Astrocyte (in vitro differentiated cells and primary cell): ENCODE data around the gene SCFD1. TPM values are rescaled to one million over a fixed set of nuclear protein-coding genes. Genes with fewer than 3 reads are reported as not detected.

Experiments
- DNase-seq: peaks from one replicate; pipeline ENCODE4 v3.0.0-alpha.2; 2010; ENCODE audit warnings: low read depth
- FAIRE-seq: peaks from 2 replicates; lab custom pipeline; 2011; peaks lifted over from hg19 to GRCh38; lab: Jason Lieb, UNC
- H2AFZ ChIP-seq: 2 replicates; pipeline ENCODE4 v1.6.0; 2012; ENCODE audit warnings: low read depth, low read length, inconsistent platforms
- H3K27ac ChIP-seq: 2 replicates; pipeline ENCODE4 v1.5.1; 2011; ENCODE audit warnings: low read depth, low read length, inconsistent platforms
- H3K27me3 ChIP-seq: 2 replicates; pipeline ENCODE4 v1.6.0; 2011; ENCODE audit warnings: low read length, inconsistent platforms; ENCODE audit not compliant: insufficient read depth
- H3K36me3 ChIP-seq: 2 replicates; pipeline ENCODE4 v1.5.1; 2011; ENCODE audit warnings: low read length, inconsistent platforms; ENCODE audit not compliant: insufficient read depth
- H3K4me1 ChIP-seq: 2 replicates; pipeline ENCODE4 v1.5.1; 2011; ENCODE audit warnings: low read length, inconsistent platforms; ENCODE audit not compliant: insufficient read depth
- H3K4me2 ChIP-seq: 2 replicates; pipeline ENCODE4 v1.6.0; 2012; ENCODE audit warnings: low read length, inconsistent platforms
- H3K4me3 ChIP-seq: 2 replicates; pipeline ENCODE4 v1.5.1; 2011; ENCODE audit warnings: low read depth, mild to moderate bottlenecking, low read length, inconsistent platforms; ENCODE audit not compliant: insufficient read depth
- H3K79me2 ChIP-seq: 2 replicates; pipeline ENCODE4 v1.6.0; 2012; ENCODE audit warnings: mild to moderate bottlenecking, low read length, inconsistent platforms; ENCODE audit not compliant: insufficient read depth
- H3K9ac ChIP-seq: 2 replicates; pipeline ENCODE4 v1.6.0; 2012; ENCODE audit warnings: mild to moderate bottlenecking, low read length, inconsistent platforms
- H3K9me3 ChIP-seq: 2 replicates; pipeline ENCODE4 v1.5.1; 2012; ENCODE audit warnings: low read depth, mild to moderate bottlenecking, low read length, inconsistent platforms; ENCODE audit not compliant: insufficient read depth
- H4K20me1 ChIP-seq: 2 replicates; pipeline ENCODE4 v1.6.0; 2012; ENCODE audit warnings: low read length, inconsistent platforms; ENCODE audit not compliant: insufficient read depth
- H3K27ac Mint-ChIP-seq: one replicate; pipeline ENCODE4 v1.8.0; 2021; ENCODE audit warnings: mild to moderate bottlenecking, mixed read lengths; ENCODE audit not compliant: unreplicated experiment
- H3K27me3 Mint-ChIP-seq: one replicate; pipeline ENCODE4 v1.8.0; 2021; ENCODE audit warnings: low read depth, mixed read lengths; ENCODE audit not compliant: unreplicated experiment
- H3K36me3 Mint-ChIP-seq: one replicate; pipeline ENCODE4 v1.8.0; 2021; ENCODE audit warnings: low read depth, mixed read lengths; ENCODE audit not compliant: unreplicated experiment
- H3K4me1 Mint-ChIP-seq: one replicate; pipeline ENCODE4 v1.8.0; 2021; ENCODE audit warnings: low read depth, mixed read lengths; ENCODE audit not compliant: unreplicated experiment
- H3K4me3 Mint-ChIP-seq: one replicate; pipeline ENCODE4 v1.8.0; 2021; ENCODE audit warnings: mild to moderate bottlenecking, moderate library complexity, mixed read lengths; ENCODE audit not compliant: unreplicated experiment
- H3K9me3 Mint-ChIP-seq: one replicate; pipeline ENCODE4 v1.8.0; 2021; ENCODE audit warnings: mild to moderate bottlenecking, mixed read lengths; ENCODE audit not compliant: unreplicated experiment
- EZH2 ChIP-seq: IDR thresholded peaks from 2 replicates; pipeline ENCODE4 v1.6.1; 2012; ENCODE audit warnings: mild to moderate bottlenecking, low read length, inconsistent platforms; ENCODE audit not compliant: insufficient read depth
- total RNA-seq: library from RNA; stranded (reverse); gene quantifications from 2 replicates; pipeline ENCODE4 v1.2.1, GENCODE V29; 2021
- TF ChIP-seq, protein P1 (sequence below): IDR thresholded peaks from 2 replicates; pipeline ENCODE4 v1.5.1; 2011; ENCODE audit warnings: low read depth, mild to moderate bottlenecking, inconsistent platforms, low read length, moderate library complexity; ENCODE audit not compliant: insufficient read depth

The SCFD1 gene
- total RNA-seq, 1 donor from 2014 or later: 82.2 TPM

DNA sequence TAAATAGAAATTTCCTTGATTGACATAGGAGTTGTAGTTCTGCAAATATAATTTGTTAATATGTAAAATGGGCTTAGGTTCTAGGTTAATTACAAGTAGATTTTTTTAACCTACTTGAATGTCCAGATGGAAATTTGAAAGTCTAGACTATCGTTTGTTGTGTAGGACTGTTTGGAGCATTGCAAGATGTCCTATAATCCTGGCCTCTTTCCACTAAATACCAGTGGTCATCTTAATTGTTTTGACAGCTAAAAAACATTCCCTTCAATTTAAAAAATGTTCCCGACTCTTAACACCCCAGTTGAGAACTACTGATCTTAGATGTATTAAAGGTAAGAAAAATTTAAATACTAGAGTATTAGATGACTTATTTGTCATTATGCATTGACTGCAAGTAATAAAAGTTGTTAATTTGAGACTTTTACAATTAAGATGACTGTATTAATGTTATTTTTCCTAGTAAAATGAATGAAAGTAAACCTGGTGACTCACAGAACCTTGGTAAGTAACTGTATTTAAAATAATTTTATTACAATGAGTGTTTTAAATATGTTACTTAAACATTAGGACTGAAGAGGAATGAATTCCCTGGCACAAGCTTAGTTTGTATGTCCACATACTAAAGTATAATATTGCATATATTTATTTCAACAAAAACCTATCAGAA lies 41.4 kb upstream of the SCFD1 start:
- Mint-ChIP-seq H3K27me3 (no peaks in the 10 kb centered on the region), H3K4me1 (no peaks in the 10 kb centered on the region), H3K4me3 (no peak overlapping the region), H3K36me3 (peaks cover 5% of the 10 kb centered on the region), H3K27ac (no peak overlapping the region), H3K9me3 (peaks cover 4% of the 10 kb centered on the region)
- H3K27me3 ChIP-seq: no peaks in the 10 kb centered on the region
- TF ChIP-seq, protein P1, sequence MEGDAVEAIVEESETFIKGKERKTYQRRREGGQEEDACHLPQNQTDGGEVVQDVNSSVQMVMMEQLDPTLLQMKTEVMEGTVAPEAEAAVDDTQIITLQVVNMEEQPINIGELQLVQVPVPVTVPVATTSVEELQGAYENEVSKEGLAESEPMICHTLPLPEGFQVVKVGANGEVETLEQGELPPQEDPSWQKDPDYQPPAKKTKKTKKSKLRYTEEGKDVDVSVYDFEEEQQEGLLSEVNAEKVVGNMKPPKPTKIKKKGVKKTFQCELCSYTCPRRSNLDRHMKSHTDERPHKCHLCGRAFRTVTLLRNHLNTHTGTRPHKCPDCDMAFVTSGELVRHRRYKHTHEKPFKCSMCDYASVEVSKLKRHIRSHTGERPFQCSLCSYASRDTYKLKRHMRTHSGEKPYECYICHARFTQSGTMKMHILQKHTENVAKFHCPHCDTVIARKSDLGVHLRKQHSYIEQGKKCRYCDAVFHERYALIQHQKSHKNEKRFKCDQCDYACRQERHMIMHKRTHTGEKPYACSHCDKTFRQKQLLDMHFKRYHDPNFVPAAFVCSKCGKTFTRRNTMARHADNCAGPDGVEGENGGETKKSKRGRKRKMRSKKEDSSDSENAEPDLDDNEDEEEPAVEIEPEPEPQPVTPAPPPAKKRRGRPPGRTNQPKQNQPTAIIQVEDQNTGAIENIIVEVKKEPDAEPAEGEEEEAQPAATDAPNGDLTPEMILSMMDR: no peak
- TF ChIP-seq EZH2: no peak
- FAIRE-seq (no peak), DNase-seq (peak; percentile 29)
- H3K9me3 ChIP-seq: no peaks in the 10 kb centered on the region
- H3K4me1 ChIP-seq: no peaks in the 10 kb centered on the region
- no peak overlapping the region for H3K9ac ChIP-seq
- H3K27ac ChIP-seq: no peak overlapping the region
- peaks cover 3% of the 10 kb centered on the region for H3K36me3 ChIP-seq
- peaks cover 48% of the 10 kb centered on the region for H4K20me1 ChIP-seq
- H3K4me3 ChIP-seq: no peak overlapping the region
- peaks cover 99% of the 10 kb centered on the region for H3K79me2 ChIP-seq
- H2AFZ ChIP-seq: no peak overlapping the region
- no peak overlapping the region for H3K4me2 ChIP-seq

DNA sequence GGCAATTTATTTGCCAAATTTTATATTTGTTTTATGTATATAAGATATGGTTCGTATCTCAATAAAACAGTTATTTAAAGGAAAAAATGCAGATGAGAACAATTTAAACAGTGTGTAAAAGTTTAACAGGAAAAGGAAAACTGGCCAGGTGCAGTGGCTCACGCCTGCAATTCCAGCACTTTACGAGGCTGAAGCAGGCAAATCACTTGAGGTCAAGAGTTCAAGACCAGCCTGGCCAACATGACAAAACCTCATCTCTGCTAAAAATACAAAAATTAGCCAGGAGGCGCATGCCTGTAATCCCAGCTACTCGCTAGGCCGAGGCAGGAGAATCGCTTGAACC lies 40.9 kb upstream of the SCFD1 start:
- H3K9me3 Mint-ChIP-seq: peaks cover 2% of the 10 kb centered on the region
- H3K27me3 ChIP-seq: no peaks in the 10 kb centered on the region
- no peak overlapping the region for H3K4me3 Mint-ChIP-seq
- H2AFZ ChIP-seq: no peak overlapping the region
- peaks cover 2% of the 10 kb centered on the region for H3K36me3 Mint-ChIP-seq
- DNase-seq (no peak), FAIRE-seq (no peak)
- no peak overlapping the region for H3K4me3 ChIP-seq
- no peak for TF ChIP-seq EZH2
- TF ChIP-seq, protein P1: no peak
- no peaks in the 10 kb centered on the region for H3K4me1 Mint-ChIP-seq
- H3K9me3 ChIP-seq: no peaks in the 10 kb centered on the region
- no peaks in the 10 kb centered on the region for H3K4me1 ChIP-seq
- H3K9ac ChIP-seq: no peak overlapping the region
- H4K20me1 ChIP-seq: peaks cover 51% of the 10 kb centered on the region
- peaks cover 3% of the 10 kb centered on the region for H3K36me3 ChIP-seq
- no peaks in the 10 kb centered on the region for H3K27me3 Mint-ChIP-seq
- no peak overlapping the region for H3K27ac ChIP-seq
- no peak overlapping the region for H3K4me2 ChIP-seq
- H3K79me2 ChIP-seq: peaks cover 99% of the 10 kb centered on the region
- H3K27ac Mint-ChIP-seq: no peak overlapping the region

DNA sequence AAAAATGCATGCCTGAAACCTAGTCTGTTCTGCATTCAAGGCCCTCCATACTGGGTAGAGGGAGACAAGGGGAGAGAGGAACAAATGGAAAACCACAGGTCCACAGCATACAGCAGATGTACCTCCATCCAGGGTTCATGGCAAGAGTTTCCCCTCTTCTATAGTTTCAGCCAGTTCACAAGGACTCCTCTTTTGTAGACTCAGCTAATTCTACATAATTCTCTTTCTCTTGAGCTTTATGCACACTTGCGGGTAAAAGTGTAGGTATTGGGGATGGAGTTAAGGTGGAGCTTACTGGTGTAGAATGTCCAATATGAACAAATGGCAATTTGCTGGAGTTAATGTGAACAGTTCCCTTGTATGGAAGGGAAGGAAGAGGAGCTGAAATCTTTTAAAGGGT lies 39.7 kb upstream of the SCFD1 start:
- Mint-ChIP-seq H3K4me3 (no peak overlapping the region), H3K4me1 (no peaks in the 10 kb centered on the region), H3K9me3 (peaks cover 2% of the 10 kb centered on the region), H3K36me3 (peaks cover 2% of the 10 kb centered on the region), H3K27ac (no peak overlapping the region), H3K27me3 (no peaks in the 10 kb centered on the region)
- Histone ChIP-seq H3K36me3 (peaks cover 3% of the 10 kb centered on the region), H3K27me3 (no peaks in the 10 kb centered on the region), H3K27ac (no peak overlapping the region), H4K20me1 (peaks cover 44% of the 10 kb centered on the region), H3K4me2 (no peak overlapping the region), H3K79me2 (peaks cover 97% of the 10 kb centered on the region), H3K9me3 (no peaks in the 10 kb centered on the region), H2AFZ (no peak overlapping the region), H3K9ac (no peak overlapping the region), H3K4me3 (no peak overlapping the region), H3K4me1 (no peaks in the 10 kb centered on the region)
- no peak for DNase-seq
- no peak for TF ChIP-seq EZH2
- TF ChIP-seq, protein P1: no peak
- FAIRE-seq: no peak
